K562 (cell line): ENCODE results near the gene NINJ2.

Experiments used
- E2F3 ChIP-seq: fragments of 250-450 bp; sonication (Bioruptor Pico); IDR thresholded peaks from 2 replicates; pipeline ENCODE4 v1.4.0; 2020; ENCODE audit warnings: mild to moderate bottlenecking
- EGR1 ChIP-seq: fragments of 450-650 bp; conservative IDR thresholded peaks from 2 replicates; pipeline ENCODE4 v1.6.1; 2017; ENCODE audit warnings: mild to moderate bottlenecking
- GABPA ChIP-seq: fragments of 200-800 bp; sonication (Bioruptor generic); conservative IDR thresholded peaks from 2 replicates; pipeline ENCODE4 v1.6.1; 2016; ENCODE audit warnings: low read depth, missing genetic modification characterization, missing compliant biosample characterization
- PHF8 ChIP-seq: fragments of 200-600 bp; sonication (generic); IDR thresholded peaks from 2 replicates; pipeline ENCODE4 v1.6.1; 2012; ENCODE audit warnings: mixed run types, mild to moderate bottlenecking, inconsistent platforms, low read length, moderate library complexity, borderline replicate concordance
- POLR2AphosphoS2 ChIP-seq: IDR thresholded peaks from 2 replicates; pipeline ENCODE4 v1.6.1; 2012; ENCODE audit warnings: low read length, improper control_type of control experiment
- ZHX1 ChIP-seq: fragments of 150-350 bp; conservative IDR thresholded peaks from 2 replicates; pipeline ENCODE4 v1.6.1; 2014; ENCODE audit warnings: low read length
- ZNF431 ChIP-seq: sonication (generic); formaldehyde crosslinking; IDR thresholded peaks from 2 replicates; pipeline ENCODE4 v1.8.0; 2022; ENCODE audit warnings: mild to moderate bottlenecking, missing genetic modification reagents

GRCh38 chr12:570435-570920 is 92.8 kb downstream of the NINJ2 start:
- TF ChIP-seq GABPA (tag) (no peak), PHF8 (peak; percentile 33; the same call in 1 of the 2 replicates), ZNF431 (CRISPR knock-in tag) (no peak), ZHX1 (no peak), E2F3 (CRISPR knock-in tag) (no peak), POLR2AphosphoS2 (no peak), EGR1 (no peak)
